Gastrocnemius medialis (tissue), 4 donors: ENCODE results near the gene ESYT1.

Source experiments
- POLR2A ChIP-seq, 2 donors: fragments of 450-650 bp; IDR thresholded peaks; one replicate each; pipeline ENCODE4 v1.6.1; 2017; ENCODE audit warnings: antibody characterized with exemption in 2 of 2, mild to moderate bottlenecking in 2 of 2, moderate library complexity in 2 of 2
- TF ChIP-seq, protein P1 (sequence below), 5 experiments: fragments of 450-650 bp in 3 of 5; fragments of 200-600 bp in 2 of 5; sonication (generic) in 2 of 5; IDR thresholded peaks in 4 of 5; conservative IDR thresholded peaks in 1 of 5; 1 replicate in 4 of 5; 2 replicates in 1 of 5; pipeline ENCODE4 v1.5.1; 2016 to 2019; ENCODE audit warnings: antibody characterized with exemption in 5 of 5, mild to moderate bottlenecking in 3 of 5, moderate library complexity in 3 of 5

DNA sequence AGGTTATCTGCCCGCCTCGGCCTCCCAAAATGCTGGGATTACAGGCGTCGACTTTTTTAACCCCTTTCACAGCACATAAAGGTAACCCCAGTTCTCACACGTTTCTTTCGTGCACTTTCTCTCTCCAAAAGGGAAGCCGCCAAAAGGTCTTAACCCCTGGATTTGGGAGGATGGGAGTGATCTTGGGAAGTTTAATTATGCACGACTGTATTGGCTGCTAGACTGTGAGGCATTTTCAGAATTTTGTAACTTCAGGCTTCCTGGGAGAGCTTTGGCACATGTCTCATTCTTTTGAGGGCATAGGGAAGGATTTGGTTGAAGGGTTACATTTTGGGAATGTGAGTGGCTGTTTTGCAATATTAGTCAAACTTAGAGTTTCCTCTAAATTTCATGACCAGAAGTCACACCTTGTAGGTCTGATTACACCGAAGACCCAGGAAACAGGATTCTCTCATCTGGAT is 62.7 kb downstream of the ESYT1 start:
- no peak for TF ChIP-seq POLR2A (IDR thresholded peaks at IDR 0.05)
- TF ChIP-seq, protein P1, sequence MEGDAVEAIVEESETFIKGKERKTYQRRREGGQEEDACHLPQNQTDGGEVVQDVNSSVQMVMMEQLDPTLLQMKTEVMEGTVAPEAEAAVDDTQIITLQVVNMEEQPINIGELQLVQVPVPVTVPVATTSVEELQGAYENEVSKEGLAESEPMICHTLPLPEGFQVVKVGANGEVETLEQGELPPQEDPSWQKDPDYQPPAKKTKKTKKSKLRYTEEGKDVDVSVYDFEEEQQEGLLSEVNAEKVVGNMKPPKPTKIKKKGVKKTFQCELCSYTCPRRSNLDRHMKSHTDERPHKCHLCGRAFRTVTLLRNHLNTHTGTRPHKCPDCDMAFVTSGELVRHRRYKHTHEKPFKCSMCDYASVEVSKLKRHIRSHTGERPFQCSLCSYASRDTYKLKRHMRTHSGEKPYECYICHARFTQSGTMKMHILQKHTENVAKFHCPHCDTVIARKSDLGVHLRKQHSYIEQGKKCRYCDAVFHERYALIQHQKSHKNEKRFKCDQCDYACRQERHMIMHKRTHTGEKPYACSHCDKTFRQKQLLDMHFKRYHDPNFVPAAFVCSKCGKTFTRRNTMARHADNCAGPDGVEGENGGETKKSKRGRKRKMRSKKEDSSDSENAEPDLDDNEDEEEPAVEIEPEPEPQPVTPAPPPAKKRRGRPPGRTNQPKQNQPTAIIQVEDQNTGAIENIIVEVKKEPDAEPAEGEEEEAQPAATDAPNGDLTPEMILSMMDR (IDR thresholded peaks at IDR 0.05 in 4 of 5, conservative IDR thresholded peaks at IDR 0.05 in 1 of 5): no peak
